Measurements from ENCODE around the gene KCNC1.

GRCh38 chr11:17762309-17762974 lies 27.9 kb downstream of the KCNC1 start:
- TF ChIP-seq POLR2A (IDR thresholded peaks at IDR 0.05; ENCODE audit: low read depth, low read length) (no peak), PAX5 (IDR thresholded peaks at IDR 0.05; ENCODE audit: insufficient read depth, low read length, severe bottlenecking) (no peak)
